ENCODE results near the gene CDYL.

CDYL gene

GRCh38 chr6:4940416-4940815 is 164.2 kb downstream of the CDYL start:
- no peak for DNase-seq

GRCh38 chr6:4941782-4942672 is 165.8 kb downstream of the CDYL start:
- DNase-seq, result peak; percentile 51

GRCh38 chr6:4942673-4943009 is 166.4 kb downstream of the CDYL start:
- no peak for DNase-seq

GRCh38 chr6:4943716-4944115 is 167.5 kb downstream of the CDYL start:
- DNase-seq, result no peak

GRCh38 chr6:4944325-4944724 is 168.1 kb downstream of the CDYL start:
- DNase-seq, result no peak

- DNase-seq, result no peak
Measured at GRCh38 chr6:4946521-4946920, 170.3 kb downstream of the CDYL start.

GRCh38 chr6:4947716-4948115 is 171.5 kb downstream of the CDYL start:
- DNase-seq, result no peak

- DNase-seq, result no peak
Measured at GRCh38 chr6:4948781-4949450, 172.7 kb downstream of the CDYL start.

GRCh38 chr6:4950076-4950475 is 173.9 kb downstream of the CDYL start:
- DNase-seq, result no peak

- DNase-seq, result no peak
Measured at GRCh38 chr6:4950836-4951533, 174.8 kb downstream of the CDYL start.

- no peak for DNase-seq
Measured at GRCh38 chr6:4953440-4953839, 177.2 kb downstream of the CDYL start.

- DNase-seq, result no peak
Measured at GRCh38 chr6:4956625-4957024, 180.4 kb downstream of the CDYL start.

- DNase-seq, result no peak
Measured at GRCh38 chr6:4957521-4958231, 181.5 kb downstream of the CDYL start.

- DNase-seq, result no peak
Measured at GRCh38 chr6:4958624-4959023, 182.4 kb downstream of the CDYL start.

- no peak for DNase-seq
Measured at GRCh38 chr6:4961322-4962168, 185.3 kb downstream of the CDYL start.

- no peak for DNase-seq
Measured at GRCh38 chr6:4962905-4963304, 186.7 kb downstream of the CDYL start.

GRCh38 chr6:4964675-4965561 is 188.7 kb downstream of the CDYL start:
- DNase-seq, result no peak

- DNase-seq, result no peak
Measured at GRCh38 chr6:4965562-4966389, 189.6 kb downstream of the CDYL start.

GRCh38 chr6:4967301-4968030 is 191.3 kb downstream of the CDYL start:
- no peak for DNase-seq
